HL-60/S4 (cell line): ENCODE data around the gene CHRNA9.

Experiments
- in situ Hi-C: fragments of 300-500 bp; cut with MboI; formaldehyde crosslinking; loops from 2 replicates; pipeline ENCODE4 v1.14.3; 2022; ENCODE audit warnings: low sequenced_read_pairs

CHRNA9 gene

DNA sequence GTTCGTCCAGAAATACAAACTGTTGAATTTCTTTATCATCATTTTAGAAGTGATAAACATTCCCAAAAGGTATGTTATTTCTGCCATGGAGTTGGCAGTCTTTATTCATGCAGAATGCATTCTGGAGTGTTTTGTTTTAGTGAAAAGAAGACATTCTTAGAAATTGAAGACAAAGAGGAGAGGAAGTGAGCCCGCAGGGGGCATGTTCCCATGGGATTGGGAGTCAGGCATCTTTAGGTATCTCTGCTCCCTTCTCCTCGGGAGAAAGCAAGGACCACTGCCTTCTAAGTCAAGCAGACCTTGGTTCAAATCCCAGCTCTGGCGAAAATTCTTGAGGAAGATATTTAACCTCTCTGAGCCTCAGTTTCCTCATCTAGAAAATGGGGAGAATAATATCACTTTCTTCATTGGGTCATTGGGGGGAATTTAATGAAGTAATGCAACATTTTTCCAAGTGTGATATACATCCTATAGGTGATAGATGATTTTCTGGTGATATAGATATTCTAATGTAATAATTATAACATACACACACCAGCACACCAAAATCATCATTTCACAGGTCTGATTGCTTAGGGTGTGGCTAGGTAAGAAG, 26.5 kb upstream of the CHRNA9 start:
- in situ Hi-C loops = no loop called here

DNA sequence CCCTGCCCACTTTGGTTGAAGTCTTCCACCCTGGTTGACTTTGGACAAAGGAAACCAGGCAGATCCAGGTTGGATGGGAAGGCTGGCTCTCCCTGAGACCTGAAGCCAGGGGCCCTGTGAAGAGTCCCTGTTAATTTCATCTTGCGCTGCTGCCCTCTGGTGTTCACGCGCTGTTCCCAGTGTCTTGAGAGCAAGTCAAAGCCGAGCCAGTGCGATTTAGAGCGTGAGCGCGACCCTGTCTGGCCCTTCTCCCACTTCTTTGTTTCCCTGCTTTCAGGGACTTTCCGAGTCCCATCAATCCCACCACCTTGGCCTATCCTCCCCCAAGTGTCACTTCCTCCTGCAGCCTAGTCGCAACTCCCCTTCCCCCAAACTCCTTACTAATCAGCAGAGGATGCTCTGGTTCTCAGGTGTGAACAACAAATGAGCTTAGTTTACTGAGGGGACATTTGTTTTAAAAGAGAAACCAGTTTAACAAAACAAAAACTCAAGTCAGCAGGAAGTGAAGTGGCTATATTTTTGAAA, 25.8 kb upstream of the CHRNA9 start:
- in situ Hi-C loops = no loop called here

DNA sequence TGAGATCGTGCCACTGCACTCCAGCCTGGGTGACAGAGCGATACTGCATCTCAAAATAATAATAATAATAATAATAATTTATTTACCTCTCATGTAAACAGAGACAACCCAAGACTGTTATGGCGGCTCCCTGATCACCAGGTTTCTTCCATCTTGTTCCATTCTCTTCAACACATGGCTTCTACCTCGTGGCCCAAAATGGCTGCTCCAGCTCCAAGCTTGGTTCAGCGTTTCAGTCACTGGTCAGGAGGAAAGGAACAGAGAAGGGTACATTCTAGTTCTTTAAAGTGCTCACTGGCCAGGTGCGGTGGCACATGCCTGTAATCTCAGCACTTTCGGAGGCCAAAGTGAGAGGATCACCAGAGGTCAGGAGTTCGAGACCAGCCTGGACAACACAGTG, 24.9 kb upstream of the CHRNA9 start:
- in situ Hi-C loops = loop anchor here (10.0 kb wide), 2 partner anchors 165 to 415 kb away; no protein-coding TSS in a partner anchor

DNA sequence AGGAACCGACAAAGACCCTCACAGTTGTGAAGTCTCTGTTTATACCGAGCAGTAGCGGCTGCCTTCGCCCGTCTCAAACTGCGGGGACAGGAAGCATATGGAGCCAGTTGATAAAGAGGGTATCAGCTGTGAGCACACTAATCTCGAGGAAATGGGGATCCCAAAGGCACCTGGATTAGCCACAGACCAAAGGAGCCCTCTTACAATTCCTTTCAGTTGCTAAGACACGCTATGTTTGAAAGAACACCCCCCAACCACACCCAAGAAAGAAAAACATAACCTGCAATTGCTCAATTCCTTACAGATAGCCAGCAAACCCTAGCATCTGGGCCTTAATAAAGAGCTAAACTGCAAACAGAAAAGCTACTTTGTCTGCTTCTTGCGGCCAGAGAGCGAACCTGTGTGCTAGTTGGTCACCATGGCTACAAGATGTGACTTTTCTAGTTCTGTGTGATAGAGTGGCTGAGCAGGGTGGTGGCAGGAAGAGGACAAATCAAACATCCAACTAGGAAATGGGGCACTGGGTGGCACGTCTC, 23.3 kb upstream of the CHRNA9 start:
- in situ Hi-C loops = loop anchor here (10.0 kb wide), 2 partner anchors 167 to 413 kb away; no protein-coding TSS in a partner anchor

DNA sequence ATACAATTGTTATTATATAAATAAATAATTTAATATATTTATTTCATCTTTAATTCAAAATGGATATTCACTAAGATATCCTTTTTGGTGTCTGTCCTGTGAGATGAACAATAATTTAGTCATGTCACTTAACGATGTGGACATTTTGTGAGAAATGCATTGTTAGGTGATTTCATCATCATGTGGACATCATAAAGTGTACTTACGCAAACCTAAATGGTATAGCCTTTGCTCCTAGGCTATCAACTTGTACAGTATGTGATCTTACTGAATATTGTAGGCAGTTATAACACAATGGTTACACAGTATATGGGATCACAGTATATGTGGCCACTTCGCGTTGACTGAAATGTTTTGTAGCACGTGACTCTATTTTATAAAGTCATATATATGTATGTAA, 20.2 kb upstream of the CHRNA9 start:
- in situ Hi-C loops = loop anchor here (10.0 kb wide), 2 partner anchors 170 to 410 kb away; no protein-coding TSS in a partner anchor

DNA sequence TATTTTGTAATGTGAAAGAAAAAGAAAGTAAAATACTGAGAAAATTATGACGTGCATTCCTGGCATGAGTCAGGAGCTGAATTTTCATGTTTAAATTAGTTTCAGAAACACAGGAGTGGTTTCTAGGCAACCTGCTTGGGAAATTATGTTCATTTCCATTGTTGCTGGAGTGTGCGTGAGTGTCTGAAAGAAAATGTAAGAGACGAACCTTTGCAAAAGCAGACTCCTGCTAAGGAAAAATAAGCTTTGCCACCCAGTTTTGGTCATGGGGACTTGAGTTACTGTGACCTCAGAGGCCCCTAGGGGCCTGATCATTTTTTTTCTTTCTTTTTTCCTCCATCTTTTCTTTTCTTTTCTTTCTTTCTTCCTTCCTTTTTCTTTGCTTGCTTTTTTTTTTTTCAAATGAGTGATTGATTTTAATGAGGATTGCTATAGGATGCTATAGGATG, 18.8 kb upstream of the CHRNA9 start:
- in situ Hi-C loops = loop anchor here (10.0 kb wide), 2 partner anchors 172 to 408 kb away; no protein-coding TSS in a partner anchor

DNA sequence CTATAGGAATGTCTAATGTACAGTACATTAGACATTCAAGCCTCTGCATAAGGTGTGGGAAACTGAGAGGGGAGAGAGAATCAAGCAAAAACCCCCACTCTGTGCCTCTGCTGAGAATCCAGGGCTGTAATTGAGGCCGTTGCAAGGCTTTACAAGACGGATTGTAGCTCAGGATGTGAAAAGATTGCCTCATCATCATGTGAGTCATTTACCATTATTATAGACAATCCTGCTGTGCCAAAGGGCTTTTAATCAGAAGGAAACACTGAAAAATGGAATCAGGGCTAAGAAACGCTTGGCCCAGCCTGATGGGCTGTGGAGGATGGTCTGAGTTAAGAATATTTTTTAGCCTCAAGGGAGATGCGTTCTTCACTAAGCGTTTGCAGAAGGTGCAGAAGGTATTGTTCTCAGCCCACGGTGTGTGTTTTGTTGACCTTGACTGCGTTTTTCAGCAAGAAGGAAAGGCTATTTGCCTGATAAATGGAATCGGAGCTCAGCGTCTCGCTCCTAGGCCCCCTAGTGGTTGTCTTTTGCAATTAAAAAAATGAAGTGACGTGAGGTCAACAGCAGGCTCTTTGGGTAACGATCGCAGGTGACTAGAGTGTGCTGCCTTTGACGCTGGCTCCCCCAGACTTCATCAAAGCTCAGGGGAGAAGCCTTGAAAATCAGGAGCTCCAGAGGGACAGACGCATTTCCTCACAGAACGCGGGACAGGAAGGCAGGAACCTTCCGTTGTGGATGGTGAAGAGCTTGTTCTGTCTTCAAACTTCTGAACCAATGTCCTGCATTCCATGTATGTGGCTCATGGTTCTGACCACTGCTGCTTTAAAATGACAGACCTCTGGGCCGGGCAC, 18.1 kb upstream of the CHRNA9 start:
- in situ Hi-C loops = loop anchor here (10.0 kb wide), 2 partner anchors 172 to 408 kb away; no protein-coding TSS in a partner anchor

DNA sequence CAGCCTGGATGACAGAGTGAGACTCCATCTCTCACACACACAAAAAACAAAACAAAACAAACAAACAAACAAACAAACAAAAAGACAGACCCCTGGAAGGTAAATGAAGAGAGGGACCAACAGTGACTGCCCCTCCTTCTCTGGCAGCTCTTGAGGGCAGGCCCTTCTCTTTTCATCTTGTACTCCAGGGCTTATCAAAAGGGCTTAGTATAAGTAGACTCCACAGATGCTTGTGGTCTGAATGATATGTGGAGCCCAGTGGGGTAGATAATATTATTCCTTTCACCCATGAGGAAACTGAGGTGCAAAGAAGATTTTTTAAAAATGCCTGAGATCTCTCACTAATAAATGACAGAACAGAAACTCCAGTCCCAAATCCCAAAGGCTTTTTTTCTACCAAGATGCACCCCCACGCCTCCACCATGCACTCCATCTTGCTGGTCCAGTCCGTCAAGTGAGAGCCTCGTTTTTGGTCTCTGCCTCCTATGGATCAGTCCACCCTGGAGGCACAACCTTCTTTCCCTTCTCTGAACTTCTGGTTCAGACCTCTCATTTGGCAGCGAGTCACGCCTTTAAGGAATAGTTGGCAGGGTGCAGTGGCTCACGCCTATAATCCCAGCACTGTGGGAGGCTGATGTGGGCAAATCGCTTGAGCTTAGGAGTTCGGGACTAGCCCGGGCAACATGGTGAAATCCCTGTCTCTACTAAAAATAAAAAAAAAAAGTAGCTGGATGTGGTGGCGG, 17.0 kb upstream of the CHRNA9 start:
- in situ Hi-C loops = loop anchor here (10.0 kb wide), 2 partner anchors 173 to 407 kb away; no protein-coding TSS in a partner anchor

DNA sequence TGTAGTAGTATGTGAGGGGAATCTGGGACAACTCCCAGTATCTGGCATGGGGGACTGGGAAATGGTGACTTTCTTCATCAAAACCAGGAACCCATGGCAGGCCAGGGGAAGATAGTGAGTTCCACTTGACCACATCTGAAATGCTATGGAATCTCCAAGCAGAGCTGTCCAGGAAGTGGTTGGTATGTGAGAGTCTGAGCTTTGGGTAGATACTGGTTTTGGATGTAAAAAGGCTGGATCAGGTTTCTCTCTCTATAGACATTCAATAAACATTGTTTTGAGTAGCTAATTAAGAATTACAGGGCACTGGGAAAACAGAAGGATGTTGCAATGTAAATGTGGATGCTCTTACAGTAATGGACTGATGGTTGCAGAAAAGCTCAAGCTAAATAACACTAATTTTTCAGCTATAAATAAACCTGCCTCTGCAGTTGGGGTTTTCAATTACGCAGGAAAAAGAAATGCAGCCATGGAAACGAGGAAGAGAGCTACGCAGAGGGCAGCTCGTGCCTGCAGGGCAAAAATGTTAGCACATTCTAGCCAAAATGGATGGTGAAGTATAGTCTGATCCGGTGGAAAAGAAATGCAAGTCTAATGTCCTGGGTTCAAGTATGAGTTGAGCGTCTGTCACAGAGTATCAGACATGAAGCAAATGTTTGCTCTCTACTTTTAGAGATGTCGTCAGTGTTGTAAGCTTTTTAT, 13.4 kb upstream of the CHRNA9 start:
- in situ Hi-C loops = no loop called here

DNA sequence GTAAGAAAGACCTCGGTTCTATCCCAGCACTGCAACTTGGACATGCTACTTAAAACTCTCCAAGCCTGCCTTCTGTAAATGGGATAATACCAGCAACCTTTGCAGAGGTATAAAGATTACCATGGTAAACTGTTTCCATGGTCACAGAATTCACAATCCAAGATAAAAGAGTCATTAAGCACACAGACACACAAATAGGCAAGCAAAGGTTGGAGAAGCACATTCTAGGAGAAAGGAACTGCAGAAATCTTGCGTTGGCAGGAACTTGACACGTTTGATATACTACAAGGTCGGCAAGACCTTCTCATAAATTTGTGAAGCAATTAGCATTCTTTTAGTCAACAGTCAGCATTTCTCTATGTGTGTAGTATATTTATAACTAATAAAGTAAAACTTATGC, 12.3 kb upstream of the CHRNA9 start:
- in situ Hi-C loops = no loop called here

DNA sequence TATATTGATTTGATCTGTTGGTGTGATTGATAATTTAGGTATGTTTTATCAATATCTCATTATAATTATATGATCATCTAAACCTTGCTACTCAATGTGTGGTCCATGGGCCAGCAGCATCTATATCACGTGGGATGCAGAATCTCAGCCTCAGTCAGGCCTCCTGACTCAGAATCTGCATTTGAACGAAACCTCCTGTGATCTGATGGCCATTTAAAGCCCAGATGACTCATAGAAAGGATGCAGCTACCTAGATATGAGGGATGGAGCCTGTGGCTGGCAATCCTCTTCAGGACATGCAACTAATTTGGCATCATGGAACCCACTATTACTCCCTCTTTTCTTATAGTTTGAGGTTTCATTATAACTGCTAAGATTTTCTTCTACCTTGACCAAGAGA, 11.3 kb upstream of the CHRNA9 start:
- in situ Hi-C loops = no loop called here

DNA sequence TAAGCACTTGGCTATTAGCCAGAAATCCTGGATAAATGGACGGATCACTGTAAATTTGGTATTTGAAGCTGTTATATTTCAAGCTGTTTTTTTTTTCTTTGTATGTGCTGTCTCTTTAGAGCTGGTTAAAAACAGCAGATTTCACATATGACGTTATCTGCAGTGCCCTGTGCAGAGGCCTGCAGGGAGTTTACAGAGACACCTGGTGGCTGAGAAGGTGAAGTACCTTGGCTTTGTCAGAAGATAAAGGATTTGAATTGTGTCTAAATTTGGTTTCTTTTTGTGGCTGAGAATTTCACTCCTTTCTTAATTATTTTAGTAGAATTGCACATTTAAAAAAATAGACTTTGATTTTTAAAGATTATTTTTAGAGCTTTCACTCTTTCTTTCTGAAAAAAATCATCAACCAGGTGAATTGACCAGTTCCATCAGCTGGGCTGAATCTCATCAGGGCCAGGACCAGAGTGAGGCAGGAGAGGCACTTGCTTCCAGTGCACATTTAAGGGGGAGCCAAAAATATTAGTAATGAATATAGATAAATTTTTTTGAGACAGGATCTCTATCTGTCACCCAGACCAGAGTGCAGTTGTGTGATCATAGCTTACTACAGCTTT, 9.6 kb upstream of the CHRNA9 start:
- in situ Hi-C loops = no loop called here

DNA sequence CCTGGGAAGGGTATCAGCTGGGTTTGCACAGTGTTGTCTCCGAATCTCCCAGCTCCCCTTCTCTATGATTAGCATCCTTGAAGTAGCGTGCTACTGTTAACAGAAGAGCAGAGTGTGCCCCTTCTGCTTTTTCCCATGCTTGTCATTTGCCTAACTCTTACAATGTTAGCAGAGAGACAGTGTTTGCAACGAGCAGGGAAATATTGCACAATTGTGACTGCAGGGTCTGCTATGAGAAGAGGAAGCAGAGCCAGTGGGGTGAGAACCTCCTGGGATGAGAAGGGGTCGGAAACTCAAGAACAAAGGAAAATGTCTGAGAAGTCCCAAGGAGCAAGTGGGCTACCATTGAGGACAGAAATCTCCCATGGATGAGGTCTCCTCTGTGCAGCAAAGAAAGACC, 7.8 kb upstream of the CHRNA9 start:
- in situ Hi-C loops = no loop called here

DNA sequence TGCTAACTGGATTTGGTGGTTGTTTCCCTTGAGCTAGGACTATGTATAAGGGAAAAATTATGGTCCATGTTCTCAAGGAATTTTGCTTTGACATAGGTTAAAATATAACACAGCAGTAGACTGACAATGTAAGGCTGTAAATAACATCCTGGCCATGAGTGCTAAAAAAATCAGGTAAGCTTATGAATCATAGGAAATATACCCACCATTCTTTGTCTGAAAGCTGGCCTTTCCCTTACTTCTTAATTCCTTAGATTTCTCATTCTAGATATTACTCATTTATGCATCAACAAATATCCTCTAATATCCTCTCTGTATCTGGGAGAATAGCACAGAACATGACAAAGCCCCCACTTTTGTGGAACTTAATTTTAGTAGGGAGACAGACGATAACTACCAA, 6.8 kb upstream of the CHRNA9 start:
- in situ Hi-C loops = no loop called here

DNA sequence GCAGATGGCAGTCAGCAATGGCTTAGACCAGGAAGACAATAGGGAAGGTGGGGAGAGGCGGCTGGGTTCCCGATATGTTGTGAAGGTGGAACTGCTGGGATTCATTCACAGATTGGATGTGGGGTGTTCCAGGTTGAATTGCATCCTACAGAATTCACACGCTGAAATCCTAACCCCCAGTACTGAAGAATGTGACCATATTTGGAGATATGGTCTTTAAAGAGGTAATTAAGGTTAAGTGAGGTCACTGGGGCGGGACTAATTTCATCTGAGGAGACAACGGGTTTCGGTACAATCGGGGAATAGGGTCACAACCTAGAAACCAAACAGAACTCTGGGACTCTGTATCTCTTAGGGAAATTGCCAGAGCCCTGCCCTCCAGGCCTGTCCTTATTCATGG, 5.3 kb upstream of the CHRNA9 start:
- in situ Hi-C loops = no loop called here

DNA sequence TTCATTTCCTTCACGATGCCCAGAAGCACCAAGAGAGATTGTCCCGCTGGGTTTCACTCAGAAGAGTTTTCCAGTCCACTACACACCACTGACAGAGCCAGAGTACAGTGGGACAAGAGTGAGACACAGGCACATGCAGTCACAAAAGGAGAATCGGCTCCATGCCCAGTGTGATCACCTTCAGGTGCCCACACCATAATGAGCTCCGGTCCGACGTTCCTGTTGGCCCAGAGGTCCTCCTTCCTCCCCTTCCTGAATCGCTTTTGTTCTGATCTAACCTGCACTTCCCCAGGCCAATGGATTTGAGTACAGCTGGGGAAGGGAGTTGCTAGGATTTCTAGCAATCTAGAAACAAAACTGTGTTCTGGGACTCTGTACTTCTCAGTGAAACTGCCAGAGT, 4.6 kb upstream of the CHRNA9 start:
- in situ Hi-C loops = no loop called here

DNA sequence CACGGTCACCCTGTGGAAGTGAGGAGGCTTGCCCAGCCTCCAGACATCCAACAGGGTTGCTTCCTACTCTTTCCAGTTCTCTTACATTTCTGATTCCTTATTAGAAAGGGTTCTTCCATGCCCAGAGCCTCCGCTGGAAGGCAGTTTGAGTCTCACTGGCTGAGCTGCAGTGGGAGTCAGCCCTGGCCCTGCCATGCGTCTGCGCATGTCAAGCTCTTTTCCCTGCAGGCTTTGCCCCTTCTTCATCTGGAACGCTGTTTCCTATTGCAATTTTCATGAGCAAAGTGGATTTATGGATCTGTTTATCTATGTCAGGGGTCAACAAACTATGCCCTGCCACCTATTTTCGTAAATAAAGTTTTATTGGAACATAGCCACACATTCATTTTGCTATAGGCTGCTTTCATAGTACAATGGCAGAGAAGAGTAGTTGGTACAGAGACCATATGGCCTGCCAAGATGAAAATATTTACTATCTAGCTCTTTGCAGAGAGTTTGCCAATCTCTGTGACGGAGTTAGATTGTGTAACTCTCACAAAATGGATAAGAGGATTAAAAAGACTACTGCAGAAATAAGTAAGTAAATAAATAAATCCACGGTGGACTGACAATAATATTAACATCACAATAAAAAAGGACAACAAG, 3.9 kb upstream of the CHRNA9 start:
- in situ Hi-C loops = no loop called here

DNA sequence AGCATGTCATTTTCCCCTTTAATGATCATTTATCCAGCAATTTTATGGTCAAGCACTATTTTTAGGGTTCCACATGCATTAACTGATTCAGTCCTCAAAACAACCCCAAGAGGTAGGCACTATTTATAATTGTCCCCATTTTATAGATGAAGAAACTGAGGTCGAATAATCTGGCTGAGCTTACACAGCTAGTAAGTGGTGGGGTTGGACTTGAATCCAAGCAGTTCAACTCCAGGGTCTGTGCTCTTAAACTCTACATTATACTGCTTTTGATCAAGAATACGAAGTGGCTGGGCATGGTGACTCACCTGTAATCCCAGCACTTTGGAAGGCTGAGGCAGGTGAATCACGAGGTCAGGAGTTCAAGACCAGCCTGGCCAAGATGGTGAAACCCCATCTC, 3.2 kb upstream of the CHRNA9 start:
- in situ Hi-C loops = no loop called here

DNA sequence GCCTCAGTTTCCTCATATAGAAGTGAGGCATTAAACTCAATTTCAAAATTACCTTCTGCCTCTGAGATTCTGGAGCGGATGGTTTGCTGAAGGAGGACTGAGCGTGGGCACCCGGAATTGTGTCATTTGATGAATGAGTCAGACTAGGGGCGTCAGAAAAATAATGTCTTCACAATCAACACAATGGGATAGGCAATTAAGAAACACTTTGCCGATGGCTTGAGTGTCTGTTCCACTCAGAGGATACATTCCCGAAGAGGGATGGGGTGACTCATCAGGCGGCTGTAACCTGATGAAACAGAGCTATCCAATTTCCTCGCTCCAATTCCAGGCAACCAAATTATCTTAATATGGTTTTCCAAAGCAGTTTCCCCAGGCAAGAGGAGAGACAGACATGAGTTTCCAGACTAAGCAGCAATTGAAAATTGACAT, 1.2 kb upstream of the CHRNA9 start:
- in situ Hi-C loops = no loop called here
